H9 (cell line): ENCODE results near the gene XPO1. TPM values are rescaled to one million over a fixed set of nuclear protein-coding genes. Genes with fewer than 3 reads are reported as not detected.

Experiments
- DNase-seq: peaks from one replicate; pipeline ENCODE4 v3.0.0-alpha.2; 2017
- H2AFZ ChIP-seq: one replicate; pipeline ENCODE4 v1.6.1; 2013; ENCODE audit warnings: mild to moderate bottlenecking, low read length, control low read depth, moderate library complexity
- H2AK5ac ChIP-seq: 2 replicates; pipeline ENCODE4 v1.6.1; 2013; ENCODE audit warnings: low read length, control low read depth, mixed read lengths; ENCODE audit not compliant: insufficient read length
- H2BK120ac ChIP-seq: one replicate; pipeline ENCODE4 v1.6.1; 2013; ENCODE audit warnings: low read depth, mild to moderate bottlenecking, low read length, control low read depth, inconsistent platforms; ENCODE audit not compliant: poor library complexity, severe bottlenecking
- H2BK12ac ChIP-seq: 2 replicates; pipeline ENCODE4 v1.6.1; 2013; ENCODE audit warnings: low read length, control low read depth, mixed read lengths, low read depth; ENCODE audit not compliant: insufficient read length
- H2BK15ac ChIP-seq: 2 replicates; pipeline ENCODE4 v1.6.1; 2013; ENCODE audit warnings: low read depth, low read length, control low read depth
- H2BK20ac ChIP-seq: one replicate; pipeline ENCODE4 v1.6.1; 2013; ENCODE audit warnings: low read depth, mild to moderate bottlenecking, low read length, control low read depth, inconsistent platforms; ENCODE audit not compliant: poor library complexity, severe bottlenecking
- H2BK5ac ChIP-seq: 2 replicates; pipeline ENCODE4 v1.6.1; 2013; ENCODE audit warnings: low read length, control low read depth, mixed read lengths; ENCODE audit not compliant: insufficient read length
- H3K14ac ChIP-seq: 2 replicates; pipeline ENCODE4 v1.6.1; 2013; ENCODE audit warnings: low read length, control low read depth; ENCODE audit not compliant: insufficient read depth
- H3K18ac ChIP-seq: 2 replicates; pipeline ENCODE4 v1.6.1; 2013; ENCODE audit warnings: low read depth, mild to moderate bottlenecking, mixed read lengths, low read length, control low read depth; ENCODE audit not compliant: insufficient read length
- H3K23ac ChIP-seq: 2 replicates; pipeline ENCODE4 v1.6.1; 2013; ENCODE audit warnings: low read length, control low read depth, mixed read lengths, low read depth; ENCODE audit not compliant: insufficient read length
- H3K23me2 ChIP-seq: 2 replicates; pipeline ENCODE4 v1.6.1; 2013; ENCODE audit warnings: low read depth, mild to moderate bottlenecking, mixed read lengths, low read length, control low read depth; ENCODE audit not compliant: insufficient read length, poor library complexity, severe bottlenecking
- H3K27ac ChIP-seq: 2 replicates; pipeline ENCODE4 v1.5.1; 2013; ENCODE audit warnings: low read length, control low read depth, mixed read lengths, low read depth; ENCODE audit not compliant: insufficient read length
- H3K27me3 ChIP-seq: 2 replicates; pipeline ENCODE4 v1.6.1; 2013; ENCODE audit warnings: low read length, control low read depth, inconsistent platforms; ENCODE audit not compliant: insufficient read depth
- H3K4ac ChIP-seq: 2 replicates; pipeline ENCODE4 v1.6.1; 2013; ENCODE audit warnings: low read depth, mild to moderate bottlenecking, control low read depth, inconsistent platforms, low read length, moderate library complexity
- H3K4me1 ChIP-seq: 2 replicates; pipeline ENCODE4 v1.6.1; 2013; ENCODE audit warnings: low read length, control low read depth, inconsistent platforms; ENCODE audit not compliant: insufficient read depth
- H3K4me2 ChIP-seq: 2 replicates; pipeline ENCODE4 v1.6.1; 2013; ENCODE audit warnings: low read length, control low read depth, mixed read lengths; ENCODE audit not compliant: insufficient read length, insufficient read depth
- H3K56ac ChIP-seq: 2 replicates; pipeline ENCODE4 v1.6.1; 2013; ENCODE audit warnings: low read depth, mild to moderate bottlenecking, mixed read lengths, low read length, control low read depth; ENCODE audit not compliant: insufficient read length
- H3K79me1 ChIP-seq: 2 replicates; pipeline ENCODE4 v1.6.1; 2013; ENCODE audit warnings: low read depth, mild to moderate bottlenecking, moderate library complexity, low read length, control low read depth, inconsistent platforms; ENCODE audit not compliant: insufficient read depth, poor library complexity, severe bottlenecking
- H3K79me2 ChIP-seq: 2 replicates; pipeline ENCODE4 v1.6.1; 2013; ENCODE audit warnings: low read length, control low read depth, inconsistent platforms; ENCODE audit not compliant: insufficient read depth
- H3K9ac ChIP-seq: 2 replicates; pipeline ENCODE4 v1.6.1; 2013; ENCODE audit warnings: low read length, control low read depth, mixed read lengths; ENCODE audit not compliant: insufficient read length; ENCODE audit errors: extremely low read depth
- H3K9me3 ChIP-seq: one replicate; pipeline ENCODE4 v1.6.1; 2013; ENCODE audit warnings: low read depth, low read length, inconsistent platforms; ENCODE audit not compliant: control insufficient read depth
- H3T11ph ChIP-seq: one replicate; pipeline ENCODE4 v1.6.1; 2013; ENCODE audit warnings: mild to moderate bottlenecking, low read length, control low read depth, inconsistent platforms
- H4K20me1 ChIP-seq: one replicate; pipeline ENCODE4 v1.6.1; 2013; ENCODE audit not compliant: control insufficient read depth, insufficient read length, insufficient read depth
- H4K5ac ChIP-seq: 2 replicates; pipeline ENCODE4 v1.6.1; 2013; ENCODE audit warnings: low read depth, mild to moderate bottlenecking, mixed read lengths, low read length, control low read depth; ENCODE audit not compliant: insufficient read length
- H4K8ac ChIP-seq: replicated peaks from 2 replicates; pipeline ENCODE4 v1.6.1; 2013; ENCODE audit warnings: low read length, control low read depth, mixed read lengths, low read depth; ENCODE audit not compliant: insufficient read length
- H4K91ac ChIP-seq: 2 replicates; pipeline ENCODE4 v1.6.1; 2013; ENCODE audit warnings: low read depth, mild to moderate bottlenecking, moderate library complexity, mixed read lengths, low read length, control low read depth; ENCODE audit not compliant: insufficient read length
- H3K27ac Mint-ChIP-seq, 3 experiments: 2 replicates in 2 of 3; 3 replicates in 1 of 3; pipeline ENCODE4 v1.8.0; 2020 to 2021; ENCODE audit warnings: mixed read lengths in 3 of 3, mild to moderate bottlenecking in 1 of 3, moderate library complexity in 1 of 3
- H3K27me3 Mint-ChIP-seq: 2 replicates; pipeline ENCODE4 v1.8.0; 2021; ENCODE audit warnings: low read depth, mild to moderate bottlenecking, moderate library complexity, mixed read lengths
- H3K36me3 Mint-ChIP-seq, 3 experiments: 2 replicates in 2 of 3; 3 replicates in 1 of 3; pipeline ENCODE4 v1.8.0; 2020 to 2021; ENCODE audit warnings: low read depth in 3 of 3, mixed read lengths in 3 of 3; ENCODE audit not compliant: insufficient read depth in 1 of 3
- H3K4me1 Mint-ChIP-seq, 2 experiments: 2 replicates each; pipeline ENCODE4 v1.8.0; 2020; ENCODE audit warnings: mixed read lengths in 2 of 2
- H3K4me3 Mint-ChIP-seq, 2 experiments: 2 replicates in 1 of 2; 3 replicates in 1 of 2; pipeline ENCODE4 v1.8.0; 2020 to 2021; ENCODE audit warnings: mild to moderate bottlenecking in 2 of 2, mixed read lengths in 2 of 2, moderate library complexity in 1 of 2
- H3K9me3 Mint-ChIP-seq, 2 experiments: 2 replicates in 1 of 2; 3 replicates in 1 of 2; pipeline ENCODE4 v1.8.0; 2020; ENCODE audit warnings: mild to moderate bottlenecking in 2 of 2, mixed read lengths in 2 of 2, moderate library complexity in 1 of 2
- CTCF ChIP-seq: fragments of 200-600 bp; sonication (generic); conservative IDR thresholded peaks from 3 replicates; pipeline ENCODE4 v1.8.0; 2021; ENCODE audit warnings: antibody characterized with exemption, mild to moderate bottlenecking
- WGBS: extraction: QIAGEN DNeasy Blood & Tissue Kit; methylation state at CpG from one replicate; pipeline ENCODE4 v1.1.7; 2013; ENCODE audit warnings: missing lambda C conversion rate, low lambda C conversion rate, mixed read lengths; ENCODE audit not compliant: insufficient read length; ENCODE audit errors: extremely low coverage; 5-methylcytosine and 5-hydroxymethylcytosine counted together
- total RNA-seq: library from RNA; stranded (reverse); gene quantifications from 2 replicates; pipeline ENCODE4 v1.2.1, GENCODE V29; 2021

XPO1 gene
- total RNA-seq, 1 experiment from 2014 or later, result 320 TPM

- no peaks in the 10 kb centered on the region for H3K23me2 ChIP-seq
- H2BK15ac ChIP-seq, result no peak overlapping the region
- no peak overlapping the region for H4K91ac ChIP-seq
- no peak overlapping the region for H2BK120ac ChIP-seq
- H3K4me3 Mint-ChIP-seq, result no peak overlapping the region
- no CpG with 5 or more reads among the region's 3 CpGs for WGBS
- no peak overlapping the region for H3T11ph ChIP-seq
- no peak overlapping the region for H2BK12ac ChIP-seq
- H3K36me3 Mint-ChIP-seq, result 0 out of 7 replicates have a peak, but pooled peaks cover 0 to 4% (median 0%) of the 10 kb centered on the region in 3 experiments
- no peak overlapping the region for H4K5ac ChIP-seq
- no peak overlapping the region for H3K9ac ChIP-seq
- no peaks in the 10 kb centered on the region for H3K9me3 Mint-ChIP-seq
- no peak overlapping the region for H3K4me2 ChIP-seq
- peak overlapping the region; percentile 26 for H3K27ac ChIP-seq
- no peak overlapping the region for H2AK5ac ChIP-seq
- no peak overlapping the region for H2BK5ac ChIP-seq
- H4K8ac ChIP-seq, result no peak overlapping the region
- no peak for TF ChIP-seq CTCF
- no peak overlapping the region for H3K4ac ChIP-seq
- no peaks in the 10 kb centered on the region for H3K79me1 ChIP-seq
- H2BK20ac ChIP-seq, result no peak overlapping the region
- H4K20me1 ChIP-seq, result no peaks in the 10 kb centered on the region
- H3K27me3 ChIP-seq, result no peaks in the 10 kb centered on the region
- no peak overlapping the region for H3K14ac ChIP-seq
- DNase-seq, result no peak
- H2AFZ ChIP-seq, result peak overlapping the region; percentile 56
- H3K4me1 ChIP-seq, result peaks cover 3% of the 10 kb centered on the region; the same call in 1 of the 2 replicates
- H3K18ac ChIP-seq, result no peak overlapping the region
- H3K9me3 ChIP-seq, result no peaks in the 10 kb centered on the region
- no peaks in the 10 kb centered on the region for H3K27me3 Mint-ChIP-seq
- H3K79me2 ChIP-seq, result no peaks in the 10 kb centered on the region
- no peak overlapping the region for H3K23ac ChIP-seq
- H3K56ac ChIP-seq, result no peak overlapping the region
- peaks cover 10 to 11% of the 10 kb centered on the region in 2 experiments for H3K4me1 Mint-ChIP-seq
- H3K27ac Mint-ChIP-seq, result peak overlapping the region; percentile 43 to 91 (median 71)
These were observed 37.3 kb upstream of the XPO1 start for GRCh38 chr2:61575447-61575859.
